Coronary artery (tissue), 2 donors: Measurements from ENCODE around the gene AGPAT2.

Experiments
- DNase-seq: peaks from one replicate; pipeline ENCODE4 v3.0.0-alpha.2; 2017; ENCODE audit warnings: low spot score
- H3K27ac ChIP-seq, 2 donors: fragments of 200-600 bp; sonication (generic); one replicate each; pipeline ENCODE4 v1.5.1; 2016 to 2019
- H3K4me3 ChIP-seq: fragments of 200-600 bp; sonication (generic); 2 replicates; pipeline ENCODE4 v1.5.1; 2016; ENCODE audit warnings: mild to moderate bottlenecking, moderate library complexity
- TF ChIP-seq, protein P1 (sequence below): fragments of 200-600 bp; sonication (generic); IDR thresholded peaks from one replicate; pipeline ENCODE4 v1.5.1; 2019; ENCODE audit warnings: antibody characterized with exemption

The AGPAT2 gene

GRCh38 chr9:136723989-136724388 is 36.7 kb upstream of the AGPAT2 start:
- H3K27ac ChIP-seq, result no peak overlapping the region
- DNase-seq, result no peak
- TF ChIP-seq, protein P1, sequence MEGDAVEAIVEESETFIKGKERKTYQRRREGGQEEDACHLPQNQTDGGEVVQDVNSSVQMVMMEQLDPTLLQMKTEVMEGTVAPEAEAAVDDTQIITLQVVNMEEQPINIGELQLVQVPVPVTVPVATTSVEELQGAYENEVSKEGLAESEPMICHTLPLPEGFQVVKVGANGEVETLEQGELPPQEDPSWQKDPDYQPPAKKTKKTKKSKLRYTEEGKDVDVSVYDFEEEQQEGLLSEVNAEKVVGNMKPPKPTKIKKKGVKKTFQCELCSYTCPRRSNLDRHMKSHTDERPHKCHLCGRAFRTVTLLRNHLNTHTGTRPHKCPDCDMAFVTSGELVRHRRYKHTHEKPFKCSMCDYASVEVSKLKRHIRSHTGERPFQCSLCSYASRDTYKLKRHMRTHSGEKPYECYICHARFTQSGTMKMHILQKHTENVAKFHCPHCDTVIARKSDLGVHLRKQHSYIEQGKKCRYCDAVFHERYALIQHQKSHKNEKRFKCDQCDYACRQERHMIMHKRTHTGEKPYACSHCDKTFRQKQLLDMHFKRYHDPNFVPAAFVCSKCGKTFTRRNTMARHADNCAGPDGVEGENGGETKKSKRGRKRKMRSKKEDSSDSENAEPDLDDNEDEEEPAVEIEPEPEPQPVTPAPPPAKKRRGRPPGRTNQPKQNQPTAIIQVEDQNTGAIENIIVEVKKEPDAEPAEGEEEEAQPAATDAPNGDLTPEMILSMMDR, result no peak
- no peak overlapping the region for H3K4me3 ChIP-seq

GRCh38 chr9:136723362-136723976 is 36.2 kb upstream of the AGPAT2 start:
- TF ChIP-seq, protein P1, result no peak
- DNase-seq, result no peak
- Histone ChIP-seq H3K4me3 (no peak overlapping the region), H3K27ac (no peak overlapping the region)

- TF ChIP-seq, protein P1, result no peak
- no peak for DNase-seq
- H3K27ac ChIP-seq, result no peak overlapping the region
- H3K4me3 ChIP-seq, result no peak overlapping the region
These were observed 35.7 kb upstream of the AGPAT2 start for GRCh38 chr9:136722969-136723356.

- TF ChIP-seq, protein P1, result no peak
- no peak overlapping the region for H3K27ac ChIP-seq
- DNase-seq, result no peak
- H3K4me3 ChIP-seq, result no peak overlapping the region
These were observed 35.1 kb upstream of the AGPAT2 start for GRCh38 chr9:136722093-136722968.

GRCh38 chr9:136721339-136722092 is 34.3 kb upstream of the AGPAT2 start:
- TF ChIP-seq, protein P1, result no peak
- no peak overlapping the region for H3K4me3 ChIP-seq
- DNase-seq, result no peak
- peak overlapping the region in 1 of 2 donors; percentile 62 for H3K27ac ChIP-seq

- Histone ChIP-seq H3K27ac (peak overlapping the region in 1 of 2 donors; percentile 62), H3K4me3 (no peak overlapping the region)
- DNase-seq, result no peak
- TF ChIP-seq, protein P1, result no peak
These were observed 33.7 kb upstream of the AGPAT2 start for GRCh38 chr9:136720898-136721338.
